Kidney (tissue), 14 donors: Measurements from ENCODE around the gene DRGX. TPM values are rescaled to one million over a fixed set of nuclear protein-coding genes. Genes with fewer than 3 reads are reported as not detected.

Source experiments
- DNase-seq, 5 donors: peaks; one replicate each; pipeline ENCODE4 v3.0.0-alpha.2; 2013 to 2020
- FAIRE-seq: peaks from 2 replicates; lab custom pipeline; 2012; peaks lifted over from hg19 to GRCh38; lab: Jason Lieb, UNC
- H3K27ac ChIP-seq, 2 donors: one replicate each; pipeline ENCODE4 v1.7.0; 2013; ENCODE audit warnings: low read depth in 2 of 2, low read length in 2 of 2, inconsistent platforms in 1 of 2
- H3K27me3 ChIP-seq: one replicate; pipeline ENCODE4 v1.7.1; 2013; ENCODE audit warnings: low read length, inconsistent platforms; ENCODE audit not compliant: control insufficient read depth, insufficient read depth
- H3K36me3 ChIP-seq, 3 donors: one replicate each; pipeline versions ENCODE4 v1.7.0 to v1.7.1; 2013; ENCODE audit warnings: low read length in 3 of 3, control low read depth in 1 of 3, inconsistent platforms in 1 of 3; ENCODE audit not compliant: insufficient read depth in 3 of 3, control insufficient read depth in 2 of 3
- H3K4me1 ChIP-seq, 3 donors: one replicate each; pipeline versions ENCODE4 v1.7.0 to v1.7.1; 2013; ENCODE audit warnings: low read length in 3 of 3, inconsistent platforms in 1 of 3, low read depth in 1 of 3; ENCODE audit not compliant: control insufficient read depth in 2 of 3, insufficient read depth in 2 of 3
- H3K4me3 ChIP-seq, 3 donors: one replicate each; pipeline versions ENCODE4 v1.7.0 to v1.8.1; 2013; ENCODE audit warnings: low read length in 3 of 3, control low read depth in 1 of 3, inconsistent platforms in 1 of 3
- H3K9ac ChIP-seq, 3 donors: one replicate each; pipeline versions ENCODE4 v1.7.0 to v1.7.1; 2013; ENCODE audit warnings: low read length in 3 of 3, control low read depth in 1 of 3, inconsistent platforms in 1 of 3
- H3K9me3 ChIP-seq, 3 donors: one replicate each; pipeline versions ENCODE4 v1.7.0 to v1.7.1; 2013; ENCODE audit warnings: low read length in 3 of 3, control low read depth in 1 of 3, inconsistent platforms in 1 of 3; ENCODE audit not compliant: control insufficient read depth in 2 of 3, insufficient read depth in 1 of 3
- CTCF ChIP-seq: IDR thresholded peaks from 3 replicates; pipeline ENCODE4 v1.5.1; 2012; ENCODE audit warnings: mild to moderate bottlenecking, moderate library complexity, borderline replicate concordance; ENCODE audit not compliant: insufficient read depth; ENCODE audit errors: extremely low read depth
- intact Hi-C: fragments of 100-400 bp; cut with DNase I; formaldehyde crosslinking; loops from one replicate; pipeline ENCODE4 v1.11.1; 2022
- polyA plus RNA-seq: library from polyadenylated mRNA; stranded (reverse); fragments of 350-450 nt; fragmentation: Illumina TruSeq; extraction: RNeasy Lipid Tissue Mini Kit (QIAGEN cat#74804); gene quantifications from one replicate; pipeline ENCODE4 v1.2.3, GENCODE V29; 2014; ENCODE audit warnings: low read depth, low replicate concordance; ENCODE audit not compliant: insufficient read depth
- total RNA-seq: library from RNA; stranded (reverse); fragmentation: NEBNext Ultra II Directional; extraction: Animal tissue kit (Norgen Biotek cat#: 25700); gene quantifications from one replicate; pipeline ENCODE4 v1.2.1, GENCODE V29; 2021
- donor health status: control.
- donor health status: control.
- donor health status: control.
- donor health status: control.
- donor health status: control.
- donor health status: DM: yes; HTN: yes; CAD: no.
- donor health status: Normal renal cell carcinoma (clear cell type).

Gene DRGX
- total and polyA plus RNA-seq, 2 donors from 2014 or later, result not detected

- H3K4me3 ChIP-seq, result no peak overlapping the region
- DNase-seq (no peak), FAIRE-seq (no peak)
- no peak for TF ChIP-seq CTCF
- H3K36me3 ChIP-seq, result no peaks in the 10 kb centered on the region
- no peaks in the 10 kb centered on the region for H3K27me3 ChIP-seq
- peaks cover 0 to 8% (median 0%) of the 10 kb centered on the region in 3 donors for H3K9me3 ChIP-seq
- no peak overlapping the region for H3K27ac ChIP-seq
- intact Hi-C loops, result no loop called here
- no peak overlapping the region for H3K9ac ChIP-seq
- no peaks in the 10 kb centered on the region for H3K4me1 ChIP-seq
Observed at GRCh38 chr10:49357910-49358309, 38.0 kb downstream of the DRGX start.

- H3K27me3 ChIP-seq, result no peaks in the 10 kb centered on the region
- no peak for TF ChIP-seq CTCF
- H3K27ac ChIP-seq, result no peak overlapping the region
- no peak overlapping the region for H3K4me3 ChIP-seq
- H3K36me3 ChIP-seq, result no peaks in the 10 kb centered on the region
- H3K4me1 ChIP-seq, result no peaks in the 10 kb centered on the region
- H3K9me3 ChIP-seq, result peaks cover 0 to 8% (median 0%) of the 10 kb centered on the region in 3 donors
- no peak overlapping the region for H3K9ac ChIP-seq
- intact Hi-C loops, result no loop called here
- FAIRE-seq (no peak), DNase-seq (no peak)
Observed at GRCh38 chr10:49356944-49357343, 38.9 kb downstream of the DRGX start.

GRCh38 chr10:49356181-49356580 is 39.7 kb downstream of the DRGX start:
- H3K9me3 ChIP-seq, result peaks cover 0 to 8% (median 0%) of the 10 kb centered on the region in 3 donors
- H3K4me3 ChIP-seq, result no peak overlapping the region
- H3K9ac ChIP-seq, result no peak overlapping the region
- no peak overlapping the region for H3K27ac ChIP-seq
- DNase-seq (no peak), FAIRE-seq (no peak)
- no peaks in the 10 kb centered on the region for H3K4me1 ChIP-seq
- no peaks in the 10 kb centered on the region for H3K27me3 ChIP-seq
- H3K36me3 ChIP-seq, result no peaks in the 10 kb centered on the region
- intact Hi-C loops, result no loop called here
- no peak for TF ChIP-seq CTCF

GRCh38 chr10:49355221-49355620 is 40.7 kb downstream of the DRGX start:
- DNase-seq, result no peak
- no peaks in the 10 kb centered on the region for H3K36me3 ChIP-seq
- H3K4me3 ChIP-seq, result no peak overlapping the region
- intact Hi-C loops, result no loop called here
- H3K27me3 ChIP-seq, result no peaks in the 10 kb centered on the region
- H3K27ac ChIP-seq, result no peak overlapping the region
- H3K9me3 ChIP-seq, result peaks cover 0 to 13% (median 0%) of the 10 kb centered on the region in 3 donors
- TF ChIP-seq CTCF, result no peak
- FAIRE-seq, result no peak
- no peak overlapping the region for H3K9ac ChIP-seq
- no peaks in the 10 kb centered on the region for H3K4me1 ChIP-seq
